GM21360 (cell line): ENCODE measurements around the gene GAL3ST3.
"Not testable (repeated sequence)": the region's sequence is repeated elsewhere in the genome, so short reads cannot be mapped to it uniquely, and the experiment has no call there.

Experiments used
- ATAC-seq: cut with Tn5 transposase; IDR thresholded peaks from one replicate; pipeline ENCODE4 v1.9.1; 2021; ENCODE audit warnings: mild to moderate bottlenecking, moderate library complexity; ENCODE audit not compliant: unreplicated experiment

The GAL3ST3 gene

GRCh38 chr11:66045177-66045639 is 3.8 kb downstream of the GAL3ST3 start:
- ATAC-seq = peak; percentile 55

GRCh38 chr11:66044757-66045156 is 4.2 kb downstream of the GAL3ST3 start:
- ATAC-seq = peak; percentile 10

GRCh38 chr11:66042996-66043906 is 5.7 kb downstream of the GAL3ST3 start:
- ATAC-seq = no peak

GRCh38 chr11:66042227-66042995 is 6.5 kb downstream of the GAL3ST3 start:
- no peak for ATAC-seq

GRCh38 chr11:66039765-66040164 is 9.2 kb downstream of the GAL3ST3 start:
- no peak for ATAC-seq

- no peak for ATAC-seq
Observed at GRCh38 chr11:66037327-66037726, 11.6 kb downstream of the GAL3ST3 start.

GRCh38 chr11:66036334-66036710 is 12.6 kb downstream of the GAL3ST3 start:
- ATAC-seq = no peak

GRCh38 chr11:66035653-66036333 is 13.2 kb downstream of the GAL3ST3 start:
- no peak for ATAC-seq

GRCh38 chr11:66032957-66033735 is 15.8 kb downstream of the GAL3ST3 start:
- ATAC-seq = no peak

- no peak for ATAC-seq
Observed at GRCh38 chr11:66026017-66026529, 22.9 kb downstream of the GAL3ST3 start, which contains the start of gene CATSPER1. CATSPER1 (minus strand) TSS chr11:66026479; CDS start chr11:66026379, 100 bp downstream.

GRCh38 chr11:66023186-66023440 is 25.8 kb downstream of the GAL3ST3 start:
- not testable (repeated sequence) for ATAC-seq

- no peak for ATAC-seq
Observed at GRCh38 chr11:66022401-66023185, 26.4 kb downstream of the GAL3ST3 start.

- ATAC-seq = no peak
Observed at GRCh38 chr11:66020618-66021357, 28.2 kb downstream of the GAL3ST3 start.

- ATAC-seq = no peak
Observed at GRCh38 chr11:66020212-66020611, 28.7 kb downstream of the GAL3ST3 start.

- ATAC-seq = no peak
Observed at GRCh38 chr11:66017321-66017720, 31.6 kb downstream of the GAL3ST3 start.

GRCh38 chr11:66016793-66017177 is 32.2 kb downstream of the GAL3ST3 start:
- no peak for ATAC-seq

GRCh38 chr11:66015936-66016792 is 32.8 kb downstream of the GAL3ST3 start:
- no peak for ATAC-seq

- no peak for ATAC-seq
Observed at GRCh38 chr11:66015454-66015881, 33.5 kb downstream of the GAL3ST3 start.
